Activated naive CD4-positive, alpha-beta T cell treated with anti-CD3 and anti-CD28 coated beads, Interleukin-2, amount 10 ng/mL, durations not matched to agents 7 days and 5 days (primary cell): Measurements from ENCODE around the gene TPX2.
A peak's percentile ranks its signal among the peaks of the same experiment; 100 is the strongest.
"Not testable (repeated sequence)": the region's sequence is repeated elsewhere in the genome, so short reads cannot be mapped to it uniquely, and the experiment has no call there.

Experiments used
- CTCF ChIA-PET: fragments of 350-600 bp; sonication (Branson Sonifier 250); formaldehyde crosslinking; loops from one replicate; lab custom pipeline; 2021; ENCODE audit warnings: antibody characterized with exemption; lab: Charles Lee
- DNase-seq: peaks from one replicate; pipeline ENCODE4 v3.0.0-alpha.2; 2020
- H3K27ac Mint-ChIP-seq: one replicate; pipeline ENCODE4 v1.8.0; 2021; ENCODE audit warnings: mild to moderate bottlenecking, moderate library complexity, mixed read lengths
- H3K27me3 Mint-ChIP-seq: one replicate; pipeline ENCODE4 v1.8.0; 2021; ENCODE audit warnings: mild to moderate bottlenecking, mixed read lengths
- H3K36me3 Mint-ChIP-seq: one replicate; pipeline ENCODE4 v1.8.0; 2021; ENCODE audit warnings: mixed read lengths
- H3K4me1 Mint-ChIP-seq: one replicate; pipeline ENCODE4 v1.8.0; 2021; ENCODE audit warnings: mixed read lengths
- H3K4me3 Mint-ChIP-seq: one replicate; pipeline ENCODE4 v1.8.0; 2021; ENCODE audit warnings: mild to moderate bottlenecking, moderate library complexity, mixed read lengths
- H3K9me3 Mint-ChIP-seq: one replicate; pipeline ENCODE4 v1.8.0; 2021; ENCODE audit warnings: mixed read lengths

The TPX2 gene

GRCh38 chr20:31720486-31721407 lies 18.3 kb upstream of the TPX2 start:
- no peaks in the 10 kb centered on the region for H3K9me3 Mint-ChIP-seq
- H3K27ac Mint-ChIP-seq: peak overlapping the region; percentile 97
- peak overlapping the region; percentile 96 for H3K4me3 Mint-ChIP-seq
- CTCF ChIA-PET: interaction anchor here (0.6 to 10.5 kb wide), 12 partner anchors 10 to 115 kb away, joined by 3 to 348 read pairs (median 7); partner anchors contain the start of gene ID1
- DNase-seq: peak; percentile 54
- H3K4me1 Mint-ChIP-seq: peaks cover 54% of the 10 kb centered on the region
- H3K27me3 Mint-ChIP-seq: no peaks in the 10 kb centered on the region
- H3K36me3 Mint-ChIP-seq: peaks cover 61% of the 10 kb centered on the region

GRCh38 chr20:31721408-31722256 lies 17.5 kb upstream of the TPX2 start:
- H3K4me3 Mint-ChIP-seq: peak overlapping the region; percentile 96
- H3K27ac Mint-ChIP-seq: peak overlapping the region; percentile 97
- CTCF ChIA-PET: interaction anchor here (0.6 to 10.5 kb wide), 8 partner anchors 10 to 87 kb away, joined by 3 to 348 read pairs (median 8); no protein-coding TSS in a partner anchor
- peaks cover 45% of the 10 kb centered on the region for H3K4me1 Mint-ChIP-seq
- DNase-seq: peak; percentile 28
- H3K36me3 Mint-ChIP-seq: peaks cover 53% of the 10 kb centered on the region
- no peaks in the 10 kb centered on the region for H3K9me3 Mint-ChIP-seq
- H3K27me3 Mint-ChIP-seq: no peaks in the 10 kb centered on the region

GRCh38 chr20:31722257-31723068 lies 16.6 kb upstream of the TPX2 start, which contains the start of gene BCL2L1:
TSS of gene BCL2L1 (minus strand) at chr20:31722868. CDS start at chr20:31722218, 650 bp downstream.
- Mint-ChIP-seq H3K36me3 (peaks cover 45% of the 10 kb centered on the region), H3K27me3 (no peaks in the 10 kb centered on the region), H3K9me3 (no peaks in the 10 kb centered on the region), H3K4me1 (peaks cover 37% of the 10 kb centered on the region), H3K4me3 (peak within 1 kb of the TSS; percentile 96), H3K27ac (peak within 1 kb of the TSS; percentile 97)
- DNase-seq: peak; percentile 78
- CTCF ChIA-PET: interaction anchor here (0.6 to 10.5 kb wide), 16 partner anchors 11 to 161 kb away, joined by 3 to 348 read pairs (median 5); partner anchors contain the start of gene TPX2

GRCh38 chr20:31723069-31723318 lies 16.1 kb upstream of the TPX2 start:
- no peaks in the 10 kb centered on the region for H3K9me3 Mint-ChIP-seq
- H3K36me3 Mint-ChIP-seq: peaks cover 39% of the 10 kb centered on the region
- CTCF ChIA-PET: interaction anchor here (0.9 to 10.5 kb wide), 23 partner anchors 11 to 161 kb away, joined by 3 to 348 read pairs (median 7); partner anchors contain the start of gene TPX2
- H3K4me1 Mint-ChIP-seq: peaks cover 32% of the 10 kb centered on the region
- no peaks in the 10 kb centered on the region for H3K27me3 Mint-ChIP-seq
- peak overlapping the region; percentile 97 for H3K27ac Mint-ChIP-seq
- DNase-seq: no peak
- peak overlapping the region; percentile 96 for H3K4me3 Mint-ChIP-seq

- Mint-ChIP-seq H3K27me3 (no peaks in the 10 kb centered on the region), H3K36me3 (peaks cover 38% of the 10 kb centered on the region), H3K4me3 (peak overlapping the region; percentile 96), H3K27ac (peak overlapping the region; percentile 97), H3K9me3 (no peaks in the 10 kb centered on the region), H3K4me1 (peaks cover 28% of the 10 kb centered on the region)
- peak; percentile 97 for DNase-seq
- CTCF ChIA-PET: interaction anchor here (0.6 to 10.5 kb wide), 34 partner anchors 8 to 165 kb away, joined by 3 to 348 read pairs (median 5); partner anchors contain the start of gene TPX2
These were observed 15.6 kb upstream of the TPX2 start for GRCh38 chr20:31723319-31724078.

- H3K27me3 Mint-ChIP-seq: peaks cover 13% of the 10 kb centered on the region
- H3K4me3 Mint-ChIP-seq: no peak overlapping the region
- CTCF ChIA-PET: no interaction called here
- H3K36me3 Mint-ChIP-seq: no peaks in the 10 kb centered on the region
- DNase-seq: no peak
- no peak overlapping the region for H3K27ac Mint-ChIP-seq
- no peaks in the 10 kb centered on the region for H3K4me1 Mint-ChIP-seq
- no peaks in the 10 kb centered on the region for H3K9me3 Mint-ChIP-seq
These were observed 7.8 kb upstream of the TPX2 start for GRCh38 chr20:31731321-31731717.

- H3K4me1 Mint-ChIP-seq: peaks cover 8% of the 10 kb centered on the region
- no peak overlapping the region for H3K4me3 Mint-ChIP-seq
- H3K36me3 Mint-ChIP-seq: peaks cover 12% of the 10 kb centered on the region
- peaks cover 9% of the 10 kb centered on the region for H3K27me3 Mint-ChIP-seq
- CTCF ChIA-PET: interaction anchor here (1.0 to 3.2 kb wide), 4 partner anchors 16 to 127 kb away, joined by 3 to 17 read pairs (median 10); no protein-coding TSS in a partner anchor
- no peaks in the 10 kb centered on the region for H3K9me3 Mint-ChIP-seq
- no peak overlapping the region for H3K27ac Mint-ChIP-seq
- DNase-seq: no peak
These were observed 474 bp downstream of the TPX2 start for GRCh38 chr20:31739550-31739977.

- H3K27me3 Mint-ChIP-seq: peaks cover 9% of the 10 kb centered on the region
- DNase-seq: no peak
- peaks cover 16% of the 10 kb centered on the region for H3K36me3 Mint-ChIP-seq
- H3K9me3 Mint-ChIP-seq: no peaks in the 10 kb centered on the region
- H3K4me1 Mint-ChIP-seq: peaks cover 9% of the 10 kb centered on the region
- CTCF ChIA-PET: interaction anchor here (1.0 to 3.2 kb wide), 4 partner anchors 16 to 127 kb away, joined by 3 to 17 read pairs (median 10); no protein-coding TSS in a partner anchor
- no peak overlapping the region for H3K27ac Mint-ChIP-seq
- no peak overlapping the region for H3K4me3 Mint-ChIP-seq
These were observed 1.1 kb downstream of the TPX2 start for GRCh38 chr20:31740208-31740607.

GRCh38 chr20:31740656-31741323 lies 1.7 kb downstream of the TPX2 start:
- Mint-ChIP-seq H3K27ac (no peak overlapping the region), H3K9me3 (no peaks in the 10 kb centered on the region), H3K36me3 (peaks cover 22% of the 10 kb centered on the region), H3K27me3 (peaks cover 9% of the 10 kb centered on the region), H3K4me1 (peaks cover 14% of the 10 kb centered on the region), H3K4me3 (no peak overlapping the region)
- DNase-seq: no peak
- CTCF ChIA-PET: interaction anchor here (0.7 to 2.5 kb wide), 2 partner anchors 65 to 107 kb away, joined by 3 to 12 read pairs; no protein-coding TSS in a partner anchor

- Mint-ChIP-seq H3K4me3 (no peak overlapping the region), H3K9me3 (no peaks in the 10 kb centered on the region), H3K4me1 (peaks cover 42% of the 10 kb centered on the region), H3K27ac (peak overlapping the region; percentile 81), H3K36me3 (peaks cover 54% of the 10 kb centered on the region), H3K27me3 (no peaks in the 10 kb centered on the region)
- CTCF ChIA-PET: interaction anchor here (1.6 kb wide), 1 partner anchor 22 kb away, joined by 3 read pairs; no protein-coding TSS in a partner anchor
- no peak for DNase-seq
These were observed 7.2 kb downstream of the TPX2 start for GRCh38 chr20:31746068-31746878.

GRCh38 chr20:31747028-31747427 lies 7.9 kb downstream of the TPX2 start:
- H3K4me3 Mint-ChIP-seq, H3K27me3 Mint-ChIP-seq, H3K9me3 Mint-ChIP-seq, CTCF ChIA-PET, DNase-seq: not testable (repeated sequence)
- peaks cover 42% of the 10 kb centered on the region for H3K4me1 Mint-ChIP-seq
- peaks cover 54% of the 10 kb centered on the region for H3K36me3 Mint-ChIP-seq
- H3K27ac Mint-ChIP-seq: peak overlapping the region; percentile 81
